Renal pelvis (tissue), 4 donors: ENCODE results near the gene MESD. TPM values are rescaled to one million over a fixed set of nuclear protein-coding genes. Genes with fewer than 3 reads are reported as not detected.

Experiments
- DNase-seq: peaks from one replicate; pipeline ENCODE4 v3.0.0-alpha.2; 2013
- polyA plus RNA-seq, 3 donors: library from polyadenylated mRNA; unstranded; fragments of 120-200 nt; gene quantifications; one replicate each; pipeline ENCODE4 v1.2.1, GENCODE V29; 2013; ENCODE audit not compliant: insufficient read length in 3 of 3

MESD gene
- polyA plus RNA-seq, 3 donors = 41.4 to 45.2 (median 42.8) TPM

DNA sequence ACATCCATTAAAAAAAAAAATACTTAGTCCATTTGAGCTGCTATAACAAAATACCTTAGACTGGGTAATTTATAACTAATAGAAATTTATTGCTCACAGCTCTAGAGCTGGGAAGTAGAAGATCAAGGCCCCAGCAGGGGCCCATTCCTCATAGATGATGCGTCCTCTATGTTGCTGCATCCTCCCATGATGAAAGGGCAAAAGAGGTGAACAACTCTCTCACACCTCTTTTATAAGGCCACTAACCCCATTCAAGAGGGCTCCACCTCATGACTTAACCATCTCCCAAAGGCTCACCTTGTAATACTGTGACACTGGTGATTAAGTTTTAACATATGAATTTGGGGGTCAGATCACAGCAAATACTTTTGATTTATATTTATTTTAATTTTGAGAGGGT lies 8.1 kb upstream of the MESD start:
- DNase-seq = no peak

DNA sequence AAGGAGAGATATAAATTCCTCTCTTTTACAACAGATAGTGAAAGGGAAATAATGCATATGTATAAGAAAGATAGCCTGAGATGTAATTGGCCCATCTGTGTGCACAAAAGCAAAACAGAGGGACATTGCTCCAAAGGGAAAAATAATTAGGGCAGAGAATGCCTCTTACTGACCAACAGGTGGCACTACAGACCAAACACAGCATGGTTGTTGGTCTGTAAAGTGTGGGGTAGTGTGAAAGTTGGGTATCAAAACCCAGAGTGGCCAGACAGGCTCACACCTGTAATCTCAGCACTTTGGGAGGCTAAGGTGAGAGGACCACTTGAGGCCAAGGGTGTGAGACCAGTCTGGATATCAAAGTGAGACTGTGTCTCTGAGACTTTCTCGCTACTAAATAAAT lies 6.6 kb upstream of the MESD start:
- no peak for DNase-seq

GRCh38 chr15:80992441-80992840 lies 2.8 kb upstream of the MESD start:
- DNase-seq = no peak

GRCh38 chr15:80992006-80992405 lies 2.4 kb upstream of the MESD start:
- no peak for DNase-seq

DNA sequence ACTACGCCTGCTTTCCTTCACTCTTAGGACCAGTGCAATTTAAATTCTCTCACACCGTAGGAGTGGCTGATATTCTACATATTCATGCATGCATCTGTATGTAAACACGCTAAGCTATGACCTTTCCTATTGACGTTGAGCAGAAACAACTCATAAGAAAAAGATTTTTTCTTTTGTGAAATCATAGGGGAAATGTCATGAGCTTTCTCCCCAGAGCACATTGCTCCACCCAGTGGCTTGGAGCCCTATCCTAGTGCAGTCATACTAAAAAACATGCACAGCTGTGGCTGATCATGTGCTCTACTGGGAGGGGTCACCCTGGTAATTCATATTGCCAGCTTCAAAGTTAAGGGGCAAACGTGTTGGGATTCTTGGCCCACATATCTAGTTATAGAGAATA lies 1.8 kb upstream of the MESD start:
- DNase-seq = no peak

- DNase-seq = no peak
Measured at GRCh38 chr15:80990955-80991354, 1.3 kb upstream of the MESD start.

GRCh38 chr15:80989081-80989517 lies 520 bp downstream of the MESD start:
- no peak for DNase-seq

- DNase-seq = no peak
Measured at GRCh38 chr15:80988148-80988796, 1.3 kb downstream of the MESD start.

DNA sequence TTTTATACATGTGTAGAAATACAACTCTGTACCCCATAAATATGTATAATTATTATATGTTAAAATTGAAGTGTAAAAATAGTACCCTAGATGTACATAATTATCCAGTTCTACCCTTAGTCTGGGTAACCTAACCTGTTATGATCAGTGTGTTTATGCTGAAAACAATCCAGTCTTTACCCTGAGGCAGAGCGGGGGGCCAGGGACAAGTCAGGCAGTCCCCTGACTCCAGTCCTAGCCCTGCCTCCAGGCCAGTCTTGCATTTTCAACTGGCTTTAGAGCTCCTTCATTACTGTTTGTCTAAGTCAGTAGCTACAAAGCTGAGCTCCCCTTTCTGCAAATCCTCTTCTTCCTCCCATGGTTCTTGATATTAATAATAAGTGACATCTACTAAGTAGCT lies 3.1 kb downstream of the MESD start:
- DNase-seq = no peak

- DNase-seq = no peak
Measured at GRCh38 chr15:80985981-80986380, 3.6 kb downstream of the MESD start.

GRCh38 chr15:80984856-80985255 lies 4.8 kb downstream of the MESD start:
- DNase-seq = no peak

GRCh38 chr15:80982839-80983238 lies 6.8 kb downstream of the MESD start:
- no peak for DNase-seq

DNA sequence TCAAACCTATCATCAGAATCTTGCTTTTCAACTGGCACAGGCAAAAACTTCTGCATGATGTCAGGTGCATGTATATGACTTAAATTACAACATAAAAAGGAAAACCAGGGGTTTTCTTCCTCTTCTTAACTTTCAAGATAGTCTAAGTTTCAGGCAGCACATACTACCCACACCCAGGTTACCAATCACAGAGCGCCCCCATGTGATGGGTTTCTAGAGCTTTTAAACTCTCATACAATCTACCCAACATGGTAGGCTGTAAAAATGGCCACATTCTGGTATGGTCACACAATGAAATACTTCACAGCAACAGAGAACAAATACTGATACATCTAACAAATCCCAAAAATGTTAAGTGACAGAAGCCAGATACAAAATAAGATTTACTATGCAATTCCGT lies 7.4 kb downstream of the MESD start:
- no peak for DNase-seq

GRCh38 chr15:80979538-80980200 lies 9.9 kb downstream of the MESD start:
- no peak for DNase-seq

DNA sequence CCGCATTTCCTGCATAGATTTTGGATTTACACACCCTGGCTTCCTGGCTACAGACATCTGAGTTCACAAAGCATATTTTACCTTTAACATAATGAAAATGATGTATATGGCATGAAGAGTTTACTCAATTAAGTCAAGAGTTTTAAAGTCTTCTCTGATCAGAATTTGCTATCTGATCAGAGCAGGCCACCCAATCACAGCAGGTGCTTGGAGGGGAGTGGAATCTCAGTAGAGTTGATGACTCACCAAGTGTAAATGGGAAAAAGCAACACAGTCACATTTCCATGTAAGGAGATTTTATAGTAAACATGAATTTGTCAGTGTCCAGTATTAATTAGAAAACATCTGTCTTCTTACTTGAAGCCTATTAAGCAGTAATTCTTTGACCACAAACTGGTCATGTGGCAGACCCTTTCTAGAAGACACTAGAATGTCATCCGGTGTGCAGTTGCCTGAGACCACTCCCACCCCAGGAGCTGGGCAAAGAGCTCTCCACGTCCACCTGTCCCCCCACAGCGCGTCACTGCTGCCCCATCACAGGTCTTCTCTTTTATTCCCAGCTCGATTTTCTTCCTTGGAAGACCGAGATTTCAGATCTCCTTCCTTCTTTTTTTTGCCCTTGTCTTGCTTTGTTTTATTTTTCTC lies 10.8 kb downstream of the MESD start:
- no peak for DNase-seq

DNA sequence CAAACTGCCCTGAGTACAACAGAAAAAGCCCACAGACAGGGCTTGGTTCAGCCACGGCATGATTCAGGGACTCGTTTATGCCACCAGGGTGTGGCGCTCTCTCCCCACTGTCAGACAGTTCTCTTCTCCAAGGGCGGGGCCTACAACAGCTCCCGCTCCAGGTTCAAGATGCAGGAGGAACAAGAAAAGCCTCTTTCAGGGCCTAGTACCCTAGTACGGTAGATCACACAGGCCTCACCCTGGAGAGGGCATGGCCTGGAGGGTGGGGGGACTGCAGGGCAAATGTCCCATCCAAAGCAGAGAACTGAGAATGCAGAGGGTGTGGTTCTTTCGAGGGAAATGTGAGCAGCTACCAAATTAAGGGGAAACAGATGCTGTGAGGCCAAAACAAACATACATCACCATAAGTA lies 12.0 kb downstream of the MESD start:
- DNase-seq = no peak

DNA sequence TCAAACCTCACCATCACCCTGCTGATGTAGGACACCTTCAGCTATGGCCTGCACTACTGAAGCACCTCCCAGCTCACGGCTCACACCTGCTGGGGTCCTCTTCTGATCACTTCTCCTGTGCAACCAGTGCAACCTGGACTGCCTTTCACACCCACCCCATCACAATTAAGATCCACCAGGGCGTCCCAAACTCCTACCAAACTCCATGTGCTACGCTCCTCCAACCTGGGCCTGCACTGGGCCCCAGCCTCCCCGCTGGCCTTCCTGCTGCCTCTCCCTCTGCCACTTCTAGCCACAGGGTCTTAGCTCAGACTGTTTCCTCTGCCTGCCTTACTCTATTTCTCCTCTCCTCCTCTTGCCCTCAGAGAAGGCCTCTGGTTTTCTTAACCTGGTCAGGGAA lies 12.8 kb downstream of the MESD start:
- no peak for DNase-seq

DNA sequence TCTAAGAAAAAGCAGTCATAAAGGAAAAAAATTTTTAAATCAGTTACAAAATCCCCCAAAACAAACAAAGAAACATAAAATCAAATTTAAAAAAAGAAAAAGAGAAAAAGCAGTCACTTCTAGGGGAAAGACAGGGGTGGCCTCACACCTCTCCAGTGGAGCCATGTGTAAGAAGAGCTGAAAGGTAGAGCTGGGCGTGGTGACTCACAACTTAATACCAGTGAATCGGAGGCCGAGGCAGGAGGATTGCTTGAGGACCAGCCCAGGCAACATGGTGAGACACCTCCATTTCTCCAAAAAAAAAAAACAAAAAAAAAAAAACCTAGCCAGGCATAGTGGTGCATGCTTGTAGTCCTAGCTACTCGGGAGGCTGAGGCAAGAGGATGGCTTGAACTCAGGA lies 14.7 kb downstream of the MESD start:
- no peak for DNase-seq

GRCh38 chr15:80972276-80972675 lies 17.3 kb downstream of the MESD start:
- DNase-seq = no peak

DNA sequence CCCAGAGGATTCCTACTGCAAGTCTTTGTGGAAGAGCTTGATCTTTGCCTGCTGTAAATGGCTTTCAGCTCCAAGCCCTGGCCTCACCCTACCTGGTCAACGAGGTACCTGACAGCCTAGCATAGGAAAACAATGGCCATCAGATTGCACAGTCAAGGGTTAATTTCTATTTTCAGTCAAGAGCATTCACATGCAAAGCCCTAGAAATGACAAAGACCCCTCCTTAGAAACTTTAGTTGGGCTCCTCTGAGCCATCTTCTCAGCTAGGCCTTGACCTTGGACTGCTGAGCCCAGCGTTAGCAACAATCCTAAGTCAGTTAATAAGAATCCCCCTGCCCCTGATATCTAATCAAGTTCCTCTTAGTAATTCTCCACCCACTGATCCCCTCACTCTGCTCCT lies 18.5 kb downstream of the MESD start:
- DNase-seq = no peak

DNA sequence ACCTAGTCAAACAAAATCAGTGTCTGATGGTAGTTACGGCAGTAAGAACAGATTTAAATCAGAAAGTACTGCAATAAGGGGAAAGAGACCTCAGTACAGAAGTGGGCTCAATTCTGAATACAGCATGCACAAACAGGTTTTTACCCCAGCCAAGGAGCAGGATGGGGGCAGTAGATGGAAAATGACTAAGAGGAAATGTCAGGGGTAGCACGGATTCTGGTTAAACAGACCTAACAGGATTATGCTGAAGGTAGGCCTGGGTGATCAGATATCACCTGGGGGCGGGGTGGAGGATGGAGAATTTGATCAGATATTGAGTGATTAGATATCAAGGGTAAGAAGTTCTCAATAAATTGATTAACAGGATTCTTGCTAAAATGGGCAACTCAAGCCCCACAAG lies 19.0 kb downstream of the MESD start:
- no peak for DNase-seq

GRCh38 chr15:80970018-80970657 lies 19.5 kb downstream of the MESD start:
- DNase-seq = peak; percentile 59

- DNase-seq = no peak
Measured at GRCh38 chr15:80969316-80969715, 20.3 kb downstream of the MESD start.
